ENCODE data around the gene USP4. TPM values are rescaled to one million over a fixed set of nuclear protein-coding genes. Genes with fewer than 3 reads are reported as not detected.

USP4 gene
- total and polyA plus RNA-seq, 2 of the 13 experiments (the other 11 are each of a cell fraction or from before 2014, with no cell fraction given), result 9.2 to 20.8 TPM

DNA sequence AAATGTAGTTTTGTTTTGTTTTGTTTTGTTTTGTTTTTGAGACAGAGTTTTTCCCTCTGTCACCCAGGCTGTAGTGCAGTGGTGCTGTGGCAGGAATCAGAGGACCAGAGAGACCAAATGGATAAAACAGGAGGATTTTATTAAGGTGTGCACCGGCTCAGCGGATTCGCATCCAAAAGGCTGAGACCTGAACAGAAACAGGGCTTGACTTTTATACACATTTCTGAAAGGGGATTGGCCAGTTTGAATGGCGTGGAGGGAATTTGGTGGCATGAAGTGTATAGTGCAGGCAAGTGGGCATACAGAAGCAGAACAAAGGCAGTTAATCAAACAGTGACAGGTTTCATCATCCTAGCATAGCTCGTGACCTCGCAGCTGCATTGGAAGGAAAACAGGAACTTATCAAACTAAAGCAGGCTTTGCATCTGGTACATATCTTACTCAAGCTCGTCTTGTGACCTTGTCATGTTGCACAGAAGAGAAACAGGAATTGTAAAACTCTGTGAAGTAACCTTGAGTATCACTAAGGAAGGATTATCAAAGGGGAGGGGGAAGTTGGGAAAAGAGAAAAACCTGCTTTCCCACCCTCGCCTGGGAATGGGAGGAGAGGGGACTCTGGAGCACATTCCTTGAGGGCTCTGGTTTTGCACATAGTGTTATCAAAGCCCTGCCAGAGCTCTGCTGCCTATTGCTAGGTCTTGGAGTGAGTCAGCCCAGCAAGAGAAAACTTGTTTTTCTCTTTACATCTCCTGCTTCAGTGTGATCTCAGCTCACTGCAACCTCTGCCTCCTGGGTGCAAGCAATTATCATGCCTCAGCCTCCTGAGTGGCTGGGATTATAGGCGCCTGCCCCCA lies 101.4 kb downstream of the USP4 start (continued):
- TF ChIP-seq, protein P1, sequence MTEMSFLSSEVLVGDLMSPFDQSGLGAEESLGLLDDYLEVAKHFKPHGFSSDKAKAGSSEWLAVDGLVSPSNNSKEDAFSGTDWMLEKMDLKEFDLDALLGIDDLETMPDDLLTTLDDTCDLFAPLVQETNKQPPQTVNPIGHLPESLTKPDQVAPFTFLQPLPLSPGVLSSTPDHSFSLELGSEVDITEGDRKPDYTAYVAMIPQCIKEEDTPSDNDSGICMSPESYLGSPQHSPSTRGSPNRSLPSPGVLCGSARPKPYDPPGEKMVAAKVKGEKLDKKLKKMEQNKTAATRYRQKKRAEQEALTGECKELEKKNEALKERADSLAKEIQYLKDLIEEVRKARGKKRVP (CRISPR knock-in tag; IDR thresholded peaks at IDR 0.05), result peak in 1 of 2 experiments; percentile 91; a peak in 2 of 4 replicates
- TF ChIP-seq, protein P2, sequence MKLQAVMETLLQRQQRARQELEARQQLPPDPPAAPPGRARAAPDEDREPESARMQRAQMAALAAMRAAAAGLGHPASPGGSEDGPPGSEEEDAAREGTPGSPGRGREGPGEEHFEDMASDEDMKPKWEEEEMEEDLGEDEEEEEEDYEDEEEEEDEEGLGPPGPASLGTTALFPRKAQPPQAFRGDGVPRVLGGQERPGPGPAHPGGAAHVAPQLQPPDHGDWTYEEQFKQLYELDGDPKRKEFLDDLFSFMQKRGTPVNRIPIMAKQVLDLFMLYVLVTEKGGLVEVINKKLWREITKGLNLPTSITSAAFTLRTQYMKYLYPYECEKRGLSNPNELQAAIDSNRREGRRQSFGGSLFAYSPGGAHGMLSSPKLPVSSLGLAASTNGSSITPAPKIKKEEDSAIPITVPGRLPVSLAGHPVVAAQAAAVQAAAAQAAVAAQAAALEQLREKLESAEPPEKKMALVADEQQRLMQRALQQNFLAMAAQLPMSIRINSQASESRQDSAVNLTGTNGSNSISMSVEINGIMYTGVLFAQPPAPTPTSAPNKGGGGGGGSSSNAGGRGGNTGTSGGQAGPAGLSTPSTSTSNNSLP (IDR thresholded peaks at IDR 0.05; ENCODE audit: low read depth, low read length), result no peak
- TF ChIP-seq PHF21A (CRISPR knock-in tag; IDR thresholded peaks at IDR 0.05) (0 out of 2 replicates have a peak, but pooled peaks have one; percentile 39), HOXA9 (CRISPR knock-in tag; IDR thresholded peaks at IDR 0.05; ENCODE audit: borderline replicate concordance) (peak; percentile 69; the same call in 1 of the 2 replicates), MEIS2 (CRISPR knock-in tag; IDR thresholded peaks at IDR 0.05) (peak; percentile 93), GATAD2A (CRISPR knock-in tag; IDR thresholded peaks at IDR 0.05) (peak; percentile 86), BCL3 (CRISPR knock-in tag; IDR thresholded peaks at IDR 0.05) (no peak), HMG20A (CRISPR knock-in tag; IDR thresholded peaks at IDR 0.05; ENCODE audit: borderline replicate concordance) (peak; percentile 48; the same call in 1 of the 2 replicates), FOSL2 (CRISPR knock-in tag; IDR thresholded peaks at IDR 0.05) (peak; percentile 60), PAX8 (CRISPR knock-in tag; IDR thresholded peaks at IDR 0.05; ENCODE audit: borderline replicate concordance) (no peak), FOXO1 (CRISPR knock-in tag; IDR thresholded peaks at IDR 0.05) (peak; percentile 77), NR2F1 (CRISPR knock-in tag; IDR thresholded peaks at IDR 0.05) (no peak; a peak in 1 of 4 replicates), EHMT2 (IDR thresholded peaks at IDR 0.05; ENCODE audit: borderline replicate concordance, low read depth, low read length) (no peak), SMARCE1 (IDR thresholded peaks at IDR 0.05; ENCODE audit: borderline replicate concordance) (no peak), HDAC1 (CRISPR knock-in tag; IDR thresholded peaks at IDR 0.05) (no peak), ZNF607 (CRISPR knock-in tag; IDR thresholded peaks at IDR 0.05; ENCODE audit: borderline replicate concordance) (no peak), FOXJ3 (CRISPR knock-in tag; IDR thresholded peaks at IDR 0.05; ENCODE audit: borderline replicate concordance) (peak; percentile 14; the same call in 1 of the 2 replicates)
- TF ChIP-seq, protein P3, sequence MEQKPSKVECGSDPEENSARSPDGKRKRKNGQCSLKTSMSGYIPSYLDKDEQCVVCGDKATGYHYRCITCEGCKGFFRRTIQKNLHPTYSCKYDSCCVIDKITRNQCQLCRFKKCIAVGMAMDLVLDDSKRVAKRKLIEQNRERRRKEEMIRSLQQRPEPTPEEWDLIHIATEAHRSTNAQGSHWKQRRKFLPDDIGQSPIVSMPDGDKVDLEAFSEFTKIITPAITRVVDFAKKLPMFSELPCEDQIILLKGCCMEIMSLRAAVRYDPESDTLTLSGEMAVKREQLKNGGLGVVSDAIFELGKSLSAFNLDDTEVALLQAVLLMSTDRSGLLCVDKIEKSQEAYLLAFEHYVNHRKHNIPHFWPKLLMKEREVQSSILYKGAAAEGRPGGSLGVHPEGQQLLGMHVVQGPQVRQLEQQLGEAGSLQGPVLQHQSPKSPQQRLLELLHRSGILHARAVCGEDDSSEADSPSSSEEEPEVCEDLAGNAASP (CRISPR knock-in tag; IDR thresholded peaks at IDR 0.05; ENCODE audit: borderline replicate concordance), result 0 out of 2 replicates have a peak, but pooled peaks have one; percentile 26
- TF ChIP-seq, protein P4, sequence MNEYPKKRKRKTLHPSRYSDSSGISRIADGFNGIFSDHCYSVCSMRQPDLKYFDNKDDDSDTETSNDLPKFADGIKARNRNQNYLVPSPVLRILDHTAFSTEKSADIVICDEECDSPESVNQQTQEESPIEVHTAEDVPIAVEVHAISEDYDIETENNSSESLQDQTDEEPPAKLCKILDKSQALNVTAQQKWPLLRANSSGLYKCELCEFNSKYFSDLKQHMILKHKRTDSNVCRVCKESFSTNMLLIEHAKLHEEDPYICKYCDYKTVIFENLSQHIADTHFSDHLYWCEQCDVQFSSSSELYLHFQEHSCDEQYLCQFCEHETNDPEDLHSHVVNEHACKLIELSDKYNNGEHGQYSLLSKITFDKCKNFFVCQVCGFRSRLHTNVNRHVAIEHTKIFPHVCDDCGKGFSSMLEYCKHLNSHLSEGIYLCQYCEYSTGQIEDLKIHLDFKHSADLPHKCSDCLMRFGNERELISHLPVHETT (CRISPR knock-in tag; conservative IDR thresholded peaks at IDR 0.05), result no peak
- TF ChIP-seq, protein P5, sequence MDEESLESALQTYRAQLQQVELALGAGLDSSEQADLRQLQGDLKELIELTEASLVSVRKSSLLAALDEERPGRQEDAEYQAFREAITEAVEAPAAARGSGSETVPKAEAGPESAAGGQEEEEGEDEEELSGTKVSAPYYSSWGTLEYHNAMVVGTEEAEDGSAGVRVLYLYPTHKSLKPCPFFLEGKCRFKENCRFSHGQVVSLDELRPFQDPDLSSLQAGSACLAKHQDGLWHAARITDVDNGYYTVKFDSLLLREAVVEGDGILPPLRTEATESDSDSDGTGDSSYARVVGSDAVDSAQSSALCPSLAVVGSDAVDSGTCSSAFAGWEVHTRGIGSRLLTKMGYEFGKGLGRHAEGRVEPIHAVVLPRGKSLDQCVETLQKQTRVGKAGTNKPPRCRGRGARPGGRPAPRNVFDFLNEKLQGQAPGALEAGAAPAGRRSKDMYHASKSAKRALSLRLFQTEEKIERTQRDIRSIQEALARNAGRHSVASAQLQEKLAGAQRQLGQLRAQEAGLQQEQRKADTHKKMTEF (CRISPR knock-in tag; IDR thresholded peaks at IDR 0.05), result 0 out of 2 replicates have a peak, but pooled peaks have one; percentile 27

Data from HepG2 (cell line).